Left renal cortex interstitium (tissue), 4 donors: ENCODE data around the gene IQGAP2. TPM values are rescaled to one million over a fixed set of nuclear protein-coding genes. Genes with fewer than 3 reads are reported as not detected.
"Not testable (repeated sequence)": the region's sequence is repeated elsewhere in the genome, so short reads cannot be mapped to it uniquely, and the experiment has no call there.

ENCODE experiments used
- DNase-seq, 4 donors: peaks; one replicate each; pipeline ENCODE4 v3.0.0-alpha.2; 2013; ENCODE audit warnings: low read depth in 4 of 4, low spot score in 2 of 4, missing footprints in 1 of 4
- polyA plus RNA-seq, 4 donors: library from polyadenylated mRNA; unstranded; fragments of 120-200 nt; gene quantifications; one replicate each; pipeline ENCODE4 v1.2.1, GENCODE V29; 2013; ENCODE audit not compliant: insufficient read length in 4 of 4

Gene IQGAP2
- polyA plus RNA-seq, 4 donors: 59.4 to 83.3 (median 71.7) TPM

- no peak for DNase-seq
Measured at GRCh38 chr5:76595755-76596481, 192.8 kb downstream of the IQGAP2 start.

- no peak for DNase-seq
Measured at GRCh38 chr5:76598531-76598930, 195.4 kb downstream of the IQGAP2 start.

- no peak for DNase-seq
Measured at GRCh38 chr5:76600716-76601115, 197.6 kb downstream of the IQGAP2 start.

DNA sequence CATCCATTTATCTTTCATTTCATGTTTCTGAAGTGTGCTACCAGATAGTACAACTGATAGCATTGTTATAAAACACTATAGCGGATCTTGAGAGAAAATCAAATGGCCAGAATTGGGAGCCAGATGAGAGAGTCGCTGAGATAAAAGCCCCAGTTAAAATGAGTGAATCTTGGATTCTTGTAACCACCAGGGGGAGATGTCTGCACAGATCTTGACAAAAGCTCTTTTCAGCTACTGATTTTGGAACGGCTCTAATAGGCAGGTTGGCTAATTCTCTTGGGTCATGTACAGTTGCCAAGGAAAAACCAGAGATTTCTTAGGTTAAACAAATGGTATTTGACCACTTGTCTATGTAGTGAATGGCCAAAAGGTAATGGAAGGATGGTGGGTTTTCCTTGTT, 198.4 kb downstream of the IQGAP2 start:
- peak in 1 of 4 donors; percentile 54 for DNase-seq

GRCh38 chr5:76602094-76602726, 199.1 kb downstream of the IQGAP2 start:
- no peak for DNase-seq

DNA sequence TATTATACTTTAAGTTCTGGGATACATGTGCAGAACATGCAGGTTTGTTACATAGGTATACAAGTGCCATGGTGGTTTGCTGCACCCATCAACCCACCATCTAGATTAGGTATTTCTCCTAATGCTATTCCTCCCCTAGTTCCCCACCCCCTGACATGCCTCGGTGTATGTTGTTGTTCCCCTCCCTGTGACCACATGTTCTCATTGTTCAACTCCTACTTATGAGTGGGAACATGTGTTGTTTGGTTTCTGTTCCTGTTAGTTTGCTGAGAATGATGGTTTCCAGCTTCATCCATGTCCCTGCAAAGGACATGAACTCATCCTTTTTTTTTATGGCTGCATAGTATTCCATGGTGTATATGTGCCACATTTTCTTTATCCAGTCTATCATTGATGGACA, 200.9 kb downstream of the IQGAP2 start:
- DNase-seq: not testable (repeated sequence)

GRCh38 chr5:76604838-76605237, 201.8 kb downstream of the IQGAP2 start:
- DNase-seq: no peak

- DNase-seq: no peak
Measured at GRCh38 chr5:76606701-76607100, 203.6 kb downstream of the IQGAP2 start.

- peak in 1 of 4 donors; percentile 43 for DNase-seq
Measured at GRCh38 chr5:76607353-76607871, 204.3 kb downstream of the IQGAP2 start.

DNA sequence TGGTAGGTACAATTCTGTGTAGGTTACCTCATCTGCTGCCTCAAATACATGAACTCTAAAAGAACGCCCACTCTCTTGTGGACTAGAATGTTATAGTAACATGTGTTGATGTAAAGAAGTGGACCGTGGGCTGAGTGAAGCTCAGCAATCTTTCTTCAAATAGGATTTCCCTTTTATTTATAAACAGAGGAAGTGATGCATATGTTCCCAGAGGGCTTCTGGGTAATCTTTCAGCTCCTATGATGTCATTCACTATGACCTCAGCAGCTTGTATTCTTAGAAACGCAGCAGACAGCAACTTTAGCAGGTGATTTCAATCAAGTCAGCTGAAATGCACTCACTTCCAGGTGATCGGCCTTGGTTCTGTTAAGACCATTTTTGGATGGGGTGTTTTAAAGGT, 205.7 kb downstream of the IQGAP2 start:
- DNase-seq: no peak

GRCh38 chr5:76610196-76610595, 207.1 kb downstream of the IQGAP2 start:
- no peak for DNase-seq

- DNase-seq: no peak
Measured at GRCh38 chr5:76612942-76613341, 209.9 kb downstream of the IQGAP2 start.

DNA sequence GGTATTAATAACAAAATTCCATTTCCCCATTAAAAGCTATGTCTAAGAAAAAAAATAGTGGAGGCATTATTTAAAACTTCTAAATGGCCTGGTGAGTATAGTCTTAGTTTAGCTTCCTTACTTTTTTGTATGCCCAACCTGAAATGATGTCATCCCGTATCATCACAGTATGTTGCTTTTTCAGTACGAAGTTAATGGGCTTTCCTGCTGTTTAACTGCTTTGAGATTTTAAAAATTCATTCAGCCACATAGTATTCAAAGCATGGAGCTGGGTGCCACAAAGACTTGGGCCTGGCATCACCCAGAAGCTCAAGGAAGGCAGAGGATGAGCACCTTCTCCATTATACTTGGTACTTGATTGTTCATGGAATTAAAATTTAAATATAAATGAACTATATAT, 212.7 kb downstream of the IQGAP2 start:
- DNase-seq: no peak

- DNase-seq: no peak
Measured at GRCh38 chr5:76616206-76616605, 213.1 kb downstream of the IQGAP2 start.

DNA sequence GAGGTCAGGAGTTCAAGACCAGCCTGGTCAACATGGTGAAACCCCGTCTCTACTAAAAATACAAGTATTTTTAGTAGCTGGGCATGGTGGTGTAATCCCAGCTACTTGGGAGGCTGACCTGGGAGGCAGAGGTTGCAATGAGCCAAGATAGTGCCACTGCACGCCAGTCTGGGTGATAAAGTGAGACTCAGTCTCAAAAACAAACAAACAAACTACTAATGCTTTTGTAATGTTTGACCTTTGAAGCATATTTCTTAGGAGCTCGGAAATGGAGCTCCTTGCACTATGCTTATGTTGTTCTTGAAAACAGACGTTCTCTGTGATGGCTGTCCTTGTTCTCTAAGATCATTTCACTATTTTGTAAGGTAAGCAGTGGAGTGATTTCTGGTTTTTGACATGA, 214.1 kb downstream of the IQGAP2 start:
- DNase-seq: no peak

- DNase-seq: no peak
Measured at GRCh38 chr5:76617675-76618074, 214.6 kb downstream of the IQGAP2 start.

DNA sequence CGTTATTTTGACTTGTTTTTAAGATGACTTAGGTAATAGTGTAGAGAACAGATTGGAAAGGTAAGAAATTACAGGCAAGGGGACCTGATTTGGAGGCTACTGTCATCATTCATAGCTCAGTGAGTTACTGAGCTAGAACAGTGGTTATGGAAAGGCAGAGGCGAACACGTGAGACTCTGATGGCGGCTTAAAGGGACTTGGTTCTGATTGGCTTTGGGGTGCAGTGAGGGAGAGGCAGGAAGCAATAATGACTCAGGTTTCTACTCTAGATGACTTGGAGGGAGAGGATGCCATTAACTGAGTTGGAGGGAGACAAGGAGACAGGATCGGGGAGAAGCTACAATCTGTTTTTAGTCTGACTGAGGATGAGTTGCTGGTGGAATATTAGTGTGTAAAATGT, 217.1 kb downstream of the IQGAP2 start:
- no peak for DNase-seq

DNA sequence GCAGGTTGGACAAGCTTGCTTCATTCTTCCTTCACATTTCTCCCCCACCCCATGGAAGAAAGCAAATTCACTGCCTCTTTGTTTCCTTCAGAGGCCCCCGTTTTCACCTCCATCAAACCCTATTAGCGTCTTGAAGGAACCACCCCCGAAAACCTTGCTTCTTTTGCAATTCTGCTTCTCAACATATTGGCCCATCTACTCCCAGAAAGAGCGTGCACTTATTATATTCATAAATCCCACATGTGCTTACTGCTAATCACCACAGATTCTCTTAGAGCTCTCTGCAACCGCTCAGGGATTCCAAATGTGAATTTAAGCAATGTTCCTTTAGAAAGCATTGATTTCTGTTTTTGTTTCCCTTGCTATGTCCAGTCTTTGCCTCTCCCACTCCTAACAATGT, 219.0 kb downstream of the IQGAP2 start:
- no peak for DNase-seq

DNA sequence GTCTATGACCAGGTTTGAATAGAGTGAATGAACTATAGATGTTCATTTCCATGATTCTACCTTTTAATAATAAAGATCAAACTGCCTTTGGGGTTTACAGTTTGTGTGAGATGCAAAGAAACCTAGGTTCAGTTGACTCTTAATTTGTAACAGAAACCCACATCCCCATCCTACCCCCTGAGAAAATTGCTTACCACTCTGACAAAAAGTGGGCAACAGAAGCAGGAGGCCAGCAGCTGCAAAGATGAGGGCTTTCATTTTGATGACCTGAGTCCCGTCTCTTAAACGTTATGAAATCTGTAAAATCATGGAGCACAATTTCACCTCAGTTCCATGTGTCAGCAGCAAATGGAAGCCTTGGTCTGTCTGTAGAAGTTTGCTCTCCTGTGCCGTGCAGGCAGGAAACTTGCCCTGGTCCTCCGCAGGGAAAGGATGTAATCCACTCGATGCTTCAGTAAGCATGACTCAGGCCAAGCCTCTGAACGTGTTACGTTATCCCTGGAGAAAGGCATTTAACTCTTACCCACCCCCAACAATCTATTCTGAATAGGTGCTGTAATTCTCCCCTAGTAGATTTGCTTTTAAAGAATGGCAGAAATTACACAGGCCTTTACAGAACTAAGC, 220.0 kb downstream of the IQGAP2 start, which contains the start of gene F2RL2:
Gene F2RL2, minus strand, starts transcription at position 431 of the 624 bp plus-strand sequence. Its CDS starts 173 bp downstream, at position 258.
- DNase-seq: no peak

DNA sequence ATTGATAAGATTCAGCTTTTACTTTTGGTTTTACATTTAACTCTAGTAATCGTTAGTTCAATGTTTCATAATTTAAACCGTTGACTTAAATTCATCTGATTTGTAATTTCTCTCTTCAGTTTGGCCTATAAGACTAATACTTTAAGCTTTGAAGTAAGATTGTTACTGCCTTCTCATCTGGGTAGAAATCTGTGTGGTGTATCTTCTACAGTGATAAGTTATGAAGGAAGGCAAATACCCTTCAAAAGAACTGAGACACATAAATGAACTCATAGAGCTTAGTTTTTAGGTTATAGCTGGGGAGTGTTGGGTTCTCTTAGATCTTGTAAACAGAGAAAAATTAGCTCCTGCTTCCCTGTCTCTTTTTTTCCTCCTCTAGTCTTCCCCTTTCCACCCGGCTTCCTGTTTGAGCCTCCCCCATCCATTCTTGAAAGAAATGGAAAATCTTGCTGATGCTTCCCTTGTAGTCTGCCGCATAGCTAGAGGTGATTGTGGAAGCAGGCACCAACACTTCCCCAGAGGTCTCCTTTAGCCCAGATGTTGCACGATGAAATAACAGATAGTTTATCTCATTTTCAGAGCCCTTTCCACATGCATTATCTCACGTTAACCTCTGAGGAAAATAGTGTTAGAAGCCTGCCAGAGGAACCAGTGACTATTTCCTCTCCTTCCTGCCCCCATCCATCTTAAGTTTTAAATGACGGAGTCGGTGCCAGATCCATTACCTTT, 222.2 kb downstream of the IQGAP2 start:
- DNase-seq: no peak

DNA sequence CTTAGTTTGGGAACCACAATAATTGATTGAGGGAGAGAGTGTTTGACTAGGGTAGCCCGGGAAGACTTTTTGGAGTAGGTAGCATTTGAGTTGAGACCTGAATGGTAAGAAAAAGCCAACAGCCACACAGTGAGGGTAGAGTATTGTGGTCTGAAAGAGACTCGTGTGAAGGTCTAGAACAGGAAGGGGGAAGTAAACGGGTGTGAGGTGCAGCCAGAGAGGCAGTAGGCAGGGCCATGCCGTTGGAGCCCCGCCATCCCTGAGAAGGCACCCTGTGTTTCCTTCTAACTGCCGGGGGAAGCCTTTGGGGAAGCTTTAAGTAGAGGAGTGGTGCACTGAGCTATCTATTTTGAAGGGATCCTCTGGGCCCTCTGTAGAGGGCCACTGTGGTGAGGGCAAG, 223.7 kb downstream of the IQGAP2 start:
- DNase-seq: no peak
